Vagina (tissue), 2 donors: ENCODE results near the gene HSPA2. TPM values are rescaled to one million over a fixed set of nuclear protein-coding genes. Genes with fewer than 3 reads are reported as not detected.
"Not testable (repeated sequence)": the region's sequence is repeated elsewhere in the genome, so short reads cannot be mapped to it uniquely, and the experiment has no call there.

ENCODE experiments used
- DNase-seq, 2 donors: peaks; one replicate each; pipeline ENCODE4 v3.0.0-alpha.2; 2017; ENCODE audit errors: extremely low spot score in 2 of 2
- H3K27ac ChIP-seq: fragments of 200-600 bp; sonication (generic); one replicate; pipeline ENCODE4 v1.5.1; 2019
- H3K27me3 ChIP-seq: fragments of 200-600 bp; sonication (generic); one replicate; pipeline ENCODE4 v1.5.1; 2019
- H3K36me3 ChIP-seq, 2 donors: fragments of 200-600 bp; sonication (generic); one replicate each; pipeline ENCODE4 v1.5.1; 2017 to 2019
- H3K4me1 ChIP-seq: fragments of 200-600 bp; sonication (generic); one replicate; pipeline ENCODE4 v1.5.1; 2019
- H3K4me3 ChIP-seq, 2 donors: fragments of 200-600 bp; sonication (generic); 1 replicate in 1 of 2; 2 replicates in 1 of 2; pipeline ENCODE4 v1.5.1; 2016 to 2019
- H3K9me3 ChIP-seq: fragments of 200-600 bp; sonication (generic); one replicate; pipeline ENCODE4 v1.5.1; 2019
- CTCF ChIP-seq, 3 experiments: fragments of 450-650 bp in 2 of 3; fragments of 200-600 bp in 1 of 3; sonication (generic) in 1 of 3; IDR thresholded peaks; one replicate each; pipeline ENCODE4 v1.5.1; 2017 to 2019; ENCODE audit warnings: antibody characterized with exemption in 3 of 3, mild to moderate bottlenecking in 2 of 3, moderate library complexity in 2 of 3
- POLR2A ChIP-seq, 2 donors: fragments of 450-650 bp; IDR thresholded peaks; one replicate each; pipeline ENCODE4 v1.6.1; 2017; ENCODE audit warnings: antibody characterized with exemption in 2 of 2, mild to moderate bottlenecking in 2 of 2, moderate library complexity in 2 of 2
- POLR2AphosphoS5 ChIP-seq, 2 donors: sonication (generic); formaldehyde crosslinking; IDR thresholded peaks; one replicate each; pipeline ENCODE4 v1.9.0; 2017; ENCODE audit warnings: antibody characterized with exemption in 2 of 2, mild to moderate bottlenecking in 2 of 2, low read depth in 1 of 2; ENCODE audit not compliant: insufficient read depth in 1 of 2
- intact Hi-C: fragments of 100-400 bp; cut with DNase I; formaldehyde crosslinking; loops from one replicate; pipeline ENCODE4 v1.15.1; 2023
- total RNA-seq: library from RNA; depleted of rRNA; stranded (reverse); fragments of >200 nt; gene quantifications from one replicate; pipeline ENCODE4 v1.2.3, GENCODE V29; 2016

HSPA2 gene
- total RNA-seq, 1 donor from 2014 or later, result 47.4 TPM

- H3K4me1 ChIP-seq, result peaks cover 11% of the 10 kb centered on the region
- no peaks in the 10 kb centered on the region for H3K27me3 ChIP-seq
- no peaks in the 10 kb centered on the region for H3K36me3 ChIP-seq
- no peak overlapping the region for H3K27ac ChIP-seq
- no peaks in the 10 kb centered on the region for H3K9me3 ChIP-seq
- intact Hi-C loops, result no loop called here
- no peak overlapping the region for H3K4me3 ChIP-seq
- TF ChIP-seq POLR2AphosphoS5 (IDR thresholded peaks at IDR 0.05; ENCODE audit: insufficient read depth in 1 of 2, low read depth in 1 of 2) (no peak), POLR2A (IDR thresholded peaks at IDR 0.05) (no peak), CTCF (IDR thresholded peaks at IDR 0.05) (no peak)
- no peak for DNase-seq
These were observed 14.0 kb downstream of the HSPA2 start for GRCh38 chr14:64554556-64554955.

- Histone ChIP-seq H3K36me3 (no peaks in the 10 kb centered on the region), H3K27me3 (no peaks in the 10 kb centered on the region), H3K4me3 (no peak overlapping the region), H3K4me1 (no peaks in the 10 kb centered on the region), H3K27ac (no peak overlapping the region), H3K9me3 (no peaks in the 10 kb centered on the region)
- TF ChIP-seq POLR2AphosphoS5 (IDR thresholded peaks at IDR 0.05; ENCODE audit: insufficient read depth in 1 of 2, low read depth in 1 of 2), result no peak
- no peak for TF ChIP-seq POLR2A (IDR thresholded peaks at IDR 0.05)
- intact Hi-C loops, result no loop called here
- no peak for DNase-seq
These were observed 16.0 kb downstream of the HSPA2 start for GRCh38 chr14:64556526-64556925.

GRCh38 chr14:64558216-64558615 is 17.7 kb downstream of the HSPA2 start:
- DNase-seq, H3K4me1 ChIP-seq, intact Hi-C loops, H3K27ac ChIP-seq, H3K27me3 ChIP-seq, H3K36me3 ChIP-seq, H3K9me3 ChIP-seq, H3K4me3 ChIP-seq: not testable (repeated sequence)

- Histone ChIP-seq H3K4me3 (no peak overlapping the region), H3K9me3 (no peaks in the 10 kb centered on the region), H3K36me3 (no peaks in the 10 kb centered on the region), H3K27me3 (no peaks in the 10 kb centered on the region), H3K4me1 (no peaks in the 10 kb centered on the region), H3K27ac (no peak overlapping the region)
- intact Hi-C loops, result no loop called here
- DNase-seq, result no peak
- TF ChIP-seq POLR2AphosphoS5 (IDR thresholded peaks at IDR 0.05; ENCODE audit: insufficient read depth in 1 of 2, low read depth in 1 of 2) (no peak), CTCF (IDR thresholded peaks at IDR 0.05) (no peak), POLR2A (IDR thresholded peaks at IDR 0.05) (no peak)
These were observed 21.1 kb downstream of the HSPA2 start for GRCh38 chr14:64561631-64562030.

GRCh38 chr14:64562436-64562835 is 21.9 kb downstream of the HSPA2 start:
- Histone ChIP-seq H3K36me3 (no peaks in the 10 kb centered on the region), H3K27ac (no peak overlapping the region), H3K4me1 (no peaks in the 10 kb centered on the region), H3K4me3 (no peak overlapping the region), H3K9me3 (no peaks in the 10 kb centered on the region), H3K27me3 (no peaks in the 10 kb centered on the region)
- no peak for TF ChIP-seq POLR2A (IDR thresholded peaks at IDR 0.05)
- peak in 1 of 2 donors; percentile 49 for TF ChIP-seq POLR2AphosphoS5 (IDR thresholded peaks at IDR 0.05; ENCODE audit: insufficient read depth in 1 of 2, low read depth in 1 of 2)
- no peak for TF ChIP-seq CTCF (IDR thresholded peaks at IDR 0.05)
- no peak for DNase-seq
- intact Hi-C loops, result no loop called here

GRCh38 chr14:64563696-64564095 is 23.2 kb downstream of the HSPA2 start:
- Histone ChIP-seq H3K27ac (no peak overlapping the region), H3K27me3 (no peaks in the 10 kb centered on the region), H3K36me3 (no peaks in the 10 kb centered on the region), H3K4me1 (peaks cover 2% of the 10 kb centered on the region), H3K4me3 (no peak overlapping the region), H3K9me3 (no peaks in the 10 kb centered on the region)
- TF ChIP-seq POLR2A (IDR thresholded peaks at IDR 0.05) (no peak), CTCF (IDR thresholded peaks at IDR 0.05) (no peak), POLR2AphosphoS5 (IDR thresholded peaks at IDR 0.05; ENCODE audit: insufficient read depth in 1 of 2, low read depth in 1 of 2) (no peak)
- no peak for DNase-seq
- intact Hi-C loops, result no loop called here
